ENCODE measurements around the gene SLC16A7. TPM values are rescaled to one million over a fixed set of nuclear protein-coding genes. Genes with fewer than 3 reads are reported as not detected.

Gene SLC16A7
- total RNA-seq, 3 donors from 2014 or later (not counting 1 experiment from before 2014, with no cell fraction given): 42.4 to 46.9 (median 43.2) TPM

DNA sequence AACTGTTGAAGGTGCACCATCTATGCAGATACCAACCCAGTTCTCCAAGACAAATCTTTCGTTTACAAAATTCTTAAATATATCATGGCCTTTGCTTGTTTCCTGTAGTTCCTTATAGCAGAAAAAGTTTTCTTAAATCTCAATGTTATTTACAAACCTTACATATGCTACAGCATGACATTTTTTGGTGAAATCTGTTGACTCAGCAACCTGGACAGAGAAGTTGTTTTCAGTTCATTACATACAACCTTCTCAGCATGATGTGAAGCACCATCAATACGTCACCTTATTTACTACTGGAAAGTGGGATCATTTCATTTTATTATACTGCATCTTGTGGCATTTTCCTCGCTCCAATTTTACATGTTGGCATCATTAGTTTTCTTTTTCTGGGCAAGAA lies 231.9 kb downstream of the SLC16A7 start:
- ATAC-seq (no peak), DNase-seq (no peak)
- no peak overlapping the region for H3K4me3 ChIP-seq (ENCODE audit: low read length)
- H3K27ac Mint-ChIP-seq: no peak overlapping the region
- no peak overlapping the region for H3K27ac ChIP-seq (ENCODE audit: low read length)
- no peaks in the 10 kb centered on the region for H3K27me3 ChIP-seq (ENCODE audit: control insufficient read depth, insufficient read depth, low read length)
- TF ChIP-seq, protein P1, sequence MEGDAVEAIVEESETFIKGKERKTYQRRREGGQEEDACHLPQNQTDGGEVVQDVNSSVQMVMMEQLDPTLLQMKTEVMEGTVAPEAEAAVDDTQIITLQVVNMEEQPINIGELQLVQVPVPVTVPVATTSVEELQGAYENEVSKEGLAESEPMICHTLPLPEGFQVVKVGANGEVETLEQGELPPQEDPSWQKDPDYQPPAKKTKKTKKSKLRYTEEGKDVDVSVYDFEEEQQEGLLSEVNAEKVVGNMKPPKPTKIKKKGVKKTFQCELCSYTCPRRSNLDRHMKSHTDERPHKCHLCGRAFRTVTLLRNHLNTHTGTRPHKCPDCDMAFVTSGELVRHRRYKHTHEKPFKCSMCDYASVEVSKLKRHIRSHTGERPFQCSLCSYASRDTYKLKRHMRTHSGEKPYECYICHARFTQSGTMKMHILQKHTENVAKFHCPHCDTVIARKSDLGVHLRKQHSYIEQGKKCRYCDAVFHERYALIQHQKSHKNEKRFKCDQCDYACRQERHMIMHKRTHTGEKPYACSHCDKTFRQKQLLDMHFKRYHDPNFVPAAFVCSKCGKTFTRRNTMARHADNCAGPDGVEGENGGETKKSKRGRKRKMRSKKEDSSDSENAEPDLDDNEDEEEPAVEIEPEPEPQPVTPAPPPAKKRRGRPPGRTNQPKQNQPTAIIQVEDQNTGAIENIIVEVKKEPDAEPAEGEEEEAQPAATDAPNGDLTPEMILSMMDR (IDR thresholded peaks at IDR 0.05): no peak
- WGBS (ENCODE audit: insufficient coverage): 79% methylated on average over 3 of the region's 3 CpGs
- no peaks in the 10 kb centered on the region for H3K27me3 Mint-ChIP-seq (ENCODE audit: low read depth in 2 of 2)
- no peaks in the 10 kb centered on the region for H3K4me1 ChIP-seq (ENCODE audit: control insufficient read depth, insufficient read depth, low read length)
- no peak overlapping the region for H3K4me3 Mint-ChIP-seq
- peaks cover 2% of the 10 kb centered on the region in 2 donors for H3K9me3 Mint-ChIP-seq
- no peaks in the 10 kb centered on the region for H3K36me3 ChIP-seq (ENCODE audit: control insufficient read depth, insufficient read depth, low read length)
- no peaks in the 10 kb centered on the region for H3K9me3 ChIP-seq (ENCODE audit: control insufficient read depth, insufficient read depth, low read length)
- H3K4me1 Mint-ChIP-seq: no peaks in the 10 kb centered on the region
- intact Hi-C loops (cut with micrococcal nuclease): no loop called here
- no peaks in the 10 kb centered on the region for H3K36me3 Mint-ChIP-seq

DNA sequence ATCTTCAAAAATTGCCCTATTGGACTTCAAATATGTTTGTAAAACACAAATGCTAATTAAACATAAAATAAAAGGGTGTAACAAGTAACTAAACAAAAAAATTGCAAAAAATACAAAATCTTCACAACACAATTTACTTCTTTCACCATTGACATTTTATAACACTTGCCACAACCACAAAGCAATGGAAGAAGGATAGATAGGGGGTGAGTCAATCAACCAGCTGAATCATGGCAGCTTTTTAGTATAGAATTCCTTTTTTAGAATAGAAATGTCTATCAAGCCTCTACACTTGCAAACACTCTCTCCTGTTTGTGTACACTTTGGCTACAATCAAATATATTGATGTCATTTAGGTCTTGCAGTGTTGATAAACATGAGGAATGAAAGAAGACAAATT lies 232.7 kb downstream of the SLC16A7 start:
- Mint-ChIP-seq H3K4me3 (no peak overlapping the region), H3K36me3 (no peaks in the 10 kb centered on the region), H3K4me1 (no peaks in the 10 kb centered on the region), H3K9me3 (peaks cover 2% of the 10 kb centered on the region in 2 donors), H3K27ac (no peak overlapping the region), H3K27me3 (ENCODE audit: low read depth in 2 of 2) (no peaks in the 10 kb centered on the region)
- Histone ChIP-seq H3K27me3 (ENCODE audit: control insufficient read depth, insufficient read depth, low read length) (no peaks in the 10 kb centered on the region), H3K36me3 (ENCODE audit: control insufficient read depth, insufficient read depth, low read length) (no peaks in the 10 kb centered on the region), H3K9me3 (ENCODE audit: control insufficient read depth, insufficient read depth, low read length) (no peaks in the 10 kb centered on the region), H3K4me1 (ENCODE audit: control insufficient read depth, insufficient read depth, low read length) (no peaks in the 10 kb centered on the region), H3K4me3 (ENCODE audit: low read length) (no peak overlapping the region), H3K27ac (ENCODE audit: low read length) (no peak overlapping the region)
- TF ChIP-seq, protein P1 (IDR thresholded peaks at IDR 0.05): no peak
- no peak for DNase-seq
- no peak for ATAC-seq
- intact Hi-C loops (cut with micrococcal nuclease): no loop called here

DNA sequence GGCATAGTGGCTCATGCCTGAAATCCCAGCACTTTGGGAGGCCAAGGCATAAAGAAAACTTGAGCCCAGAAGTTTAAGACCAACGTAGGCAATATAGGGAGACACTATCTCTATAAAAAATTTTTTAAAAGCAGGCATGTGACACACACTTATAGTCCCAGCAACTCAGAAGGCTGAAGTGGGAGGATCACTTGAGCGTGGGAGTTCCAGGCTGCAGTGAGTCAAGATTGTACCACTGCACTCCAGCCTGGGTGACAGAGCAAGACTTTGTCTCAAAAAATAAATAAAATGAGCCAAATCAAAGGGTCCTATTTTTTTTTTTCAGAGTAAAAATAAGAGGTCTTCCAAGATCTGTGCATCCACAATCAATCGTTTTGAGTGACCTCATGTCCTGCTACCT lies 237.6 kb downstream of the SLC16A7 start:
- no peak for DNase-seq
- no peaks in the 10 kb centered on the region for H3K36me3 Mint-ChIP-seq
- no peaks in the 10 kb centered on the region for H3K4me1 ChIP-seq (ENCODE audit: control insufficient read depth, insufficient read depth, low read length)
- no peak for ATAC-seq
- no peak overlapping the region for H3K27ac ChIP-seq (ENCODE audit: low read length)
- no peaks in the 10 kb centered on the region for H3K4me1 Mint-ChIP-seq
- no peak overlapping the region for H3K4me3 ChIP-seq (ENCODE audit: low read length)
- intact Hi-C loops (cut with micrococcal nuclease): no loop called here
- H3K9me3 Mint-ChIP-seq: peaks cover 2% of the 10 kb centered on the region in 2 donors
- H3K36me3 ChIP-seq (ENCODE audit: control insufficient read depth, insufficient read depth, low read length): no peaks in the 10 kb centered on the region
- H3K27ac Mint-ChIP-seq: no peak overlapping the region
- H3K9me3 ChIP-seq (ENCODE audit: control insufficient read depth, insufficient read depth, low read length): no peaks in the 10 kb centered on the region
- H3K27me3 ChIP-seq (ENCODE audit: control insufficient read depth, insufficient read depth, low read length): no peaks in the 10 kb centered on the region
- no peaks in the 10 kb centered on the region for H3K27me3 Mint-ChIP-seq (ENCODE audit: low read depth in 2 of 2)
- no peak overlapping the region for H3K4me3 Mint-ChIP-seq
- TF ChIP-seq, protein P1 (IDR thresholded peaks at IDR 0.05): no peak
- 91% methylated on average over 3 of the region's 3 CpGs for WGBS (ENCODE audit: insufficient coverage)

Data from natural killer cell (primary cell).